ENCODE results near the gene CCDC24. TPM values are rescaled to one million over a fixed set of nuclear protein-coding genes. Genes with fewer than 3 reads are reported as not detected.

CCDC24 gene
- total RNA-seq, 1 donor from 2014 or later = 14.5 TPM

DNA sequence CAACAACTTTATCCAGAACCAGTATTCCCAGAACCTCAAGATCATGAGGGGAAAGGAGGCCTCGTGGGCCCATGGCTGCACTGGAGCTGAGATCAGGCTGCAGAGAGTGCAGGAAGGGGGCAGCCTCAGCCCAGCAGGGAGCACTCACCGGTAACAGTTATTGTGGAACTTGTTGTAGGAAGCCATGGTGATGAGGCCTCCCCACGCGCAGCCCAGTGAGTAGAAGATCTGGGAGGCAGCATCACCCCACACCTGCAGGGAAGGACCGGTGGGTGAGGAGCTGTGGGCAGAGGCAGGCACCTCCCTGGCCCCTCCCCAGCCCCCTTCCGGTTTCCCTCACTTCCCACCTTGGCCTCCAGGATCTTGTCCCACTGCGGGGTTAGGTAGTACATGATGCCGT lies 10.8 kb downstream of the CCDC24 start:
- TF ChIP-seq POLR2AphosphoS5 (IDR thresholded peaks at IDR 0.05; ENCODE audit: insufficient read depth in 1 of 2, low read depth in 1 of 2) = no peak
- TF ChIP-seq POLR2A (IDR thresholded peaks at IDR 0.05) = no peak
- TF ChIP-seq, protein P1, sequence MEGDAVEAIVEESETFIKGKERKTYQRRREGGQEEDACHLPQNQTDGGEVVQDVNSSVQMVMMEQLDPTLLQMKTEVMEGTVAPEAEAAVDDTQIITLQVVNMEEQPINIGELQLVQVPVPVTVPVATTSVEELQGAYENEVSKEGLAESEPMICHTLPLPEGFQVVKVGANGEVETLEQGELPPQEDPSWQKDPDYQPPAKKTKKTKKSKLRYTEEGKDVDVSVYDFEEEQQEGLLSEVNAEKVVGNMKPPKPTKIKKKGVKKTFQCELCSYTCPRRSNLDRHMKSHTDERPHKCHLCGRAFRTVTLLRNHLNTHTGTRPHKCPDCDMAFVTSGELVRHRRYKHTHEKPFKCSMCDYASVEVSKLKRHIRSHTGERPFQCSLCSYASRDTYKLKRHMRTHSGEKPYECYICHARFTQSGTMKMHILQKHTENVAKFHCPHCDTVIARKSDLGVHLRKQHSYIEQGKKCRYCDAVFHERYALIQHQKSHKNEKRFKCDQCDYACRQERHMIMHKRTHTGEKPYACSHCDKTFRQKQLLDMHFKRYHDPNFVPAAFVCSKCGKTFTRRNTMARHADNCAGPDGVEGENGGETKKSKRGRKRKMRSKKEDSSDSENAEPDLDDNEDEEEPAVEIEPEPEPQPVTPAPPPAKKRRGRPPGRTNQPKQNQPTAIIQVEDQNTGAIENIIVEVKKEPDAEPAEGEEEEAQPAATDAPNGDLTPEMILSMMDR (IDR thresholded peaks at IDR 0.05) = no peak
- Histone ChIP-seq H3K4me3 (no peak overlapping the region), H3K27ac (no peak overlapping the region), H3K9me3 (no peaks in the 10 kb centered on the region), H3K36me3 (peaks cover 0 to 30% of the 10 kb centered on the region in 2 donors), H3K4me1 (peaks cover 11% of the 10 kb centered on the region), H3K27me3 (no peaks in the 10 kb centered on the region)
- no peak for DNase-seq (ENCODE audit: extremely low spot score in 2 of 2)
- intact Hi-C loops (cut with DNase I) = no loop called here

DNA sequence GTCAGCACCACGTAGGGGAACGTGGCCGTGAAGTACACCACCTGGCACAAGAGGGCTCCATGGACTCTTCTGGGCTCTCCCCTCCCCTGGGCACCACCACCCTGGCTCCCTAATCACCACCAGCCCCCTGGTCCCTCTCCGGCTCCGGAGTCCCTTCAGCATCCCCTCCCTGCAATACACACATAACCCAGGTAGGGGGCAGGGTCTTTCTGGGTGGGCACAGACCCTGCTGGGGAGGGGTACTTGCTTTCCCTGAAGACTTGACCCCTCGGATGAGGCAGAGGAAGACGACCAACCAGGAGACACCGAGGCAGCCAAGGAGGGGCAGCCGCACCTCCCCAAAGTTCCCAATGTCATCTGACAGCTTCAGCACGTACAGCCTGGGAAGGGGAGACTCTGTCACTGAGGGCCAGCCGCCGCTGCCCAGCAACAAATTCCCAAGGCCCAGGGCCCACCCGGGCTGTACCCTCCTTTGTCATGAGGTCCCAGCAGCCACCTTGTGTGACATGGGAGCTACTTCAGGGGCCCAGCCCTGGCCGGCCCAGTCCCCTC lies 11.3 kb downstream of the CCDC24 start:
- Histone ChIP-seq H3K27me3 (no peaks in the 10 kb centered on the region), H3K9me3 (no peaks in the 10 kb centered on the region), H3K4me3 (no peak overlapping the region), H3K36me3 (peaks cover 0 to 30% of the 10 kb centered on the region in 2 donors), H3K27ac (no peak overlapping the region), H3K4me1 (peaks cover 11% of the 10 kb centered on the region)
- TF ChIP-seq, protein P1 (IDR thresholded peaks at IDR 0.05) = no peak
- TF ChIP-seq POLR2AphosphoS5 (IDR thresholded peaks at IDR 0.05; ENCODE audit: insufficient read depth in 1 of 2, low read depth in 1 of 2) (no peak), POLR2A (IDR thresholded peaks at IDR 0.05) (no peak)
- intact Hi-C loops (cut with DNase I) = no loop called here
- no peak for DNase-seq (ENCODE audit: extremely low spot score in 2 of 2)

DNA sequence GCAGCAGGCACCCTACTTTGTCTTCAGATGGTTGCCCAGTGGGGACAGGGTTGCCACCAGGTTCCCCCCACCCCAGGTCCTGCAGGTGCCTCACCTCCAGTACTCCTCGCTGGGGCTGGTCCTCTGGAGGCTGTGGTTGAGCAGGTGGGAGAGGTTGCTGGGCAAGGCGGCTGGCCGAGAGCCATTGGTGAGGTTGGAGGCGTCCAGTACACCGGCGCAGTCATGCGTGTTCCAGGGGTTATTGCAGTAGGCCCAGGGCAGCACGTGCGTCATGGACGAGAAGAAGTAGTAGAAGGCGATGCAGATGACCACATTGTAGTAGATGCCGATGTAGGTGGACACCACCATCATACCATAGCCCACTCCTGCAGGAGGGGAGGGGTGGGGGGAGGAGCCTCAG lies 16.9 kb downstream of the CCDC24 start:
- Histone ChIP-seq H3K36me3 (peaks cover 0 to 5% of the 10 kb centered on the region in 2 donors), H3K9me3 (no peaks in the 10 kb centered on the region), H3K4me1 (peaks cover 21% of the 10 kb centered on the region), H3K27me3 (no peaks in the 10 kb centered on the region), H3K4me3 (no peak overlapping the region), H3K27ac (no peak overlapping the region)
- intact Hi-C loops (cut with DNase I) = loop anchor here (5.0 kb wide), 1 partner anchor 34 kb away; no protein-coding TSS in a partner anchor
- DNase-seq (ENCODE audit: extremely low spot score in 2 of 2) = no peak
- TF ChIP-seq POLR2A (IDR thresholded peaks at IDR 0.05) (no peak), POLR2AphosphoS5 (IDR thresholded peaks at IDR 0.05; ENCODE audit: insufficient read depth in 1 of 2, low read depth in 1 of 2) (no peak)
- TF ChIP-seq, protein P1 (IDR thresholded peaks at IDR 0.05) = no peak

DNA sequence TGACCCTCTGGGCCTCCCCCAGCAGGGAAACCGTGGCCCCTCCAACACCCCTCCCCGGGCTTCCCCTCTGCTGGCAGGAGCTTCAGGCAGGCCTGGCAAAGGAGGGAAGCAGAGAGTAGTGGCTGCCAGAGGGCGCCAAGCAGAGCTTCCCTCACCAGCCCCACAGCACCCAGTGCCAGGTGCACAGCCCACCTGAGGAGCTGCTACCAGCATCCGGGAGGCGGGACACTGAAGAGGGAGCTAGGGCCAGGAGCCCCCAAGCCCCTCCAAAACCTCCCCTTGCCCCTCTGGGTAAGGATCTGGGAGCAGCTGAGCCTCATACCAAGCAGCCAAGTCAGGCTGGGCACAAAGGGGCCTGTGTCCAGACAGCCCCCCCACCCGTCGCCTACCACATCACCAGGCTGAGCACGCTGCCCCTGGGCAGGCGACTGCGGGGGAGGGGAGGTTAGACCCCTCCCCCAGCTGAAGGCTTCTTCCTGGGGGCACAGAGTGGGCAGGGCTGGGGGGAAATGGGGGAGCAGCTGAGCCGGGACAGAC lies 19.6 kb downstream of the CCDC24 start:
- H3K9me3 ChIP-seq = no peaks in the 10 kb centered on the region
- intact Hi-C loops (cut with DNase I) = no loop called here

DNA sequence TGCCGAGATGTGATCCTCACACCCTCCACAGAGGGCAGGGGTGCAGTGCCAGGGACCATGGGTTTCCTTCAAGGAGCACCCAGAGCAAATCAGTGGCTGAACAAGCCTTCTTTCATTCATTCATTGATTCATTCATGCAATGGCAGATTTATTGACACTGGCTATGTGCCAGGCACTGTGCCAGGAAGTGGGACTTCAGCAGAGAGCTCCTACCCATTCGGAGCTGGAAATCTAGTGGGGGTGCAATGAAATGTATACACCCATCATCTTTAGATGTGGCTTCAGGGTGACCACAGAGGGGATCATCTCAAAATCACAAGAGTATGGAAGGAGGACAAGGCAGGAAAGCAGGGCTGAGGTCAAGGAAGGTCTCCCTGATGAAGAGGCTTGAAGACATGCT lies 21.0 kb downstream of the CCDC24 start:
- H3K27ac ChIP-seq = no peak overlapping the region
- peaks cover 28% of the 10 kb centered on the region for H3K4me1 ChIP-seq
- no peak overlapping the region for H3K4me3 ChIP-seq
- H3K36me3 ChIP-seq = no peaks in the 10 kb centered on the region
- intact Hi-C loops (cut with DNase I) = no loop called here
- TF ChIP-seq POLR2AphosphoS5 (IDR thresholded peaks at IDR 0.05; ENCODE audit: insufficient read depth in 1 of 2, low read depth in 1 of 2) = no peak
- no peak for TF ChIP-seq POLR2A (IDR thresholded peaks at IDR 0.05)
- TF ChIP-seq, protein P1 (IDR thresholded peaks at IDR 0.05) = no peak
- no peaks in the 10 kb centered on the region for H3K27me3 ChIP-seq
- no peak for DNase-seq (ENCODE audit: extremely low spot score in 2 of 2)
- H3K9me3 ChIP-seq = no peaks in the 10 kb centered on the region

More for the DNA sequence above, 19.6 kb downstream of the CCDC24 start:
- H3K27me3 ChIP-seq = no peaks in the 10 kb centered on the region
- H3K36me3 ChIP-seq = no peaks in the 10 kb centered on the region
- TF ChIP-seq, protein P1 (IDR thresholded peaks at IDR 0.05) = no peak
- no peak for TF ChIP-seq POLR2AphosphoS5 (IDR thresholded peaks at IDR 0.05; ENCODE audit: insufficient read depth in 1 of 2, low read depth in 1 of 2)
- no peak for TF ChIP-seq POLR2A (IDR thresholded peaks at IDR 0.05)
- H3K27ac ChIP-seq = no peak overlapping the region
- no peak overlapping the region for H3K4me3 ChIP-seq
- H3K4me1 ChIP-seq = peaks cover 28% of the 10 kb centered on the region
- DNase-seq (ENCODE audit: extremely low spot score in 2 of 2) = no peak
